ENCODE data around the gene ROCK1.
"Not testable (repeated sequence)": the region's sequence is repeated elsewhere in the genome, so short reads cannot be mapped to it uniquely, and the experiment has no call there.

ROCK1 gene

DNA sequence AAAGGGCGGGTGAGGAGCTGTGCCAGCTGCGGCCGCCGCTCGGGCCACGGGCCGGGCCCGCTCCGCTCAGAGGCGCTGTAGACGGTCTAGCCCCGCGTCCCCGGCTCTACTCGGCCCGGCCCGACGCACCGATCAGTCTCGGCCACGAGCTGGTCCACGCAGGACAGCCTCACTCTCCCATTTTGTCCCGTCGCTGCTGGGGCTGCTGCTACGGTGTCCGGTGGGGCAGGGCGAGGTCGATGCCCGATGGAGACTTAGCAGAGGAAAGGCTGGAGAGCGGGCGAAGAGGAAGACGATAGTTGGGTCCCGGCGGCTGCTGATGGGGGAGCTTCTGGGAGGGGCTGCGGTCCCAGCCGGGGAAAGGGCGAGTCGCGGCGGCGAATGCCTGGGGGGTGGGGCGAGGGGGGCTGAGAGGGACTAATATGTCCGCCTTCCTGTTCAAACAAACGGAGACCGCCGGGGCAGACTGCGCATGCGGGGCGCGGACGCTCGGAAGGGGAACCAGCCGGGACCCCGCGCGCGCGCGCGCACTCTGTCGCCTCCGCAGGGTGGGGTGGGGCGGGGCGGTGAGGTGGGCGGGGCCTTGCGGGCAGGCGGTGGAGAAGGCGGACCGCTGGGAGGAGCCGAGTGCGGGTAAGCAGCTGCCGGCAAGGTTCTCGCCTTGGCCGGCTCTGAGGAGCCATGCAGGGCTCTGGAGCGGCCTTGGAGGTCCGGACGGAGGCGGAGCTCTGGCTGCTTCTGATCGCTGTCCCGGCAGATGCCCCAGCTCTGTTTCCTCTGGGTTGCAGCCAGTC, at the start of gene ROCK1:
Gene ROCK1 (minus strand): TSS at position 468 of the 794 bp plus-strand sequence. CDS start 903 bp downstream, outside the sequence.
- peak; percentile 95 for DNase-seq

DNA sequence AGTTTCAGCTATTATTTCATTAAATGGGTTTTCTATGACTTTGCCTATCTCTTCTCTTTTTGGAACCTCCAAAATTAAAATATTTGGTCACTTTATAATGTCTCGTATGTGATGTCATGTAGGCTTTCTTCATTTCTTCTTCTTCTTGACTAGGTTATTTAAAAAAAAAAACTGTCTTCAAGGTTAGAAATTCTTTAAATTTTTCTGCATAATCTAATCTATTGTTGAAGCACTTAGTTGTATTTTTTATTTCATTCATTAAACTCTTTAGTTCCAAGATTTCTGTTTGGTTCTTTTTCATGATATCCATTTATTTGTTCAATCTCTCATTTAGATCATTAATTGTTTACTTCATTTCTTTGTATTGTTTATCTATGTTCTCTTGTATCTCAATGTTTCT, 43.8 kb upstream of the ROCK1 start:
- DNase-seq: no peak

DNA sequence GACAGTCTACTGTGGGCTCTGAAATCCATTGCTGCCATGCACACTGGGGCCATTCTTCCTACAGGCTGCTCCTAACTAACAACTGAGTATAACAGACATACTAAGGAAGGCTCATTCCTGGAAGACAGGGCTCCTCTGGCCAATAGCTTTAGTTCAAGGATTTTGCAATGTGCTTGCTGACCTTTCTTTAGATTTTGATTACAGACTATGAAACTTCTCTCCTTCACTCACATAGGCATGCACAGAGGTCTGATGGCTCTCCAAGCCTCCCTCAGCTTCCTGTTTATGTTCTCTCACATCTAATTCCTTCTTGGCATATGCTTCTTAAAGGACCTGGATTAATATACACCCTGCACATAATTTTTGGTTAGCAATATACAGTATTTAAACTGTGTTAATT, 34.4 kb upstream of the ROCK1 start:
- no peak for DNase-seq

DNA sequence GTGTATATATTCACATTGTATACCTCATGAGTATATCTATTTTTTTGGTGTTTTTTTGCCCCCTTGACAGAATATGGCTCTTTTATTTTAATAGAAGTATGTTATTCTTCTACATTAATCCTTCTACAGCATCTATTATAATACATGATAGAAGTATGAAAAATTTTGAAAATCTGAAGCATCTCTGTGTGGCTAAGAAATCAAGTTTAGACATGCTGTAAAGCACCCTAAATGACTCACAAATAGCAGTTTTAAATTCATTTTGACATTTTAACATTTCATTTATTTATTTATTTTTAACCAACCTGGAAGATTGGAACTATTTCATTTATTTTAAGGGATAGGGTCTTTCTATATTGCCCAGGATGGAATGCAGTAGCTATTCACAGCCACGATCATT, 33.8 kb upstream of the ROCK1 start:
- DNase-seq: no peak

DNA sequence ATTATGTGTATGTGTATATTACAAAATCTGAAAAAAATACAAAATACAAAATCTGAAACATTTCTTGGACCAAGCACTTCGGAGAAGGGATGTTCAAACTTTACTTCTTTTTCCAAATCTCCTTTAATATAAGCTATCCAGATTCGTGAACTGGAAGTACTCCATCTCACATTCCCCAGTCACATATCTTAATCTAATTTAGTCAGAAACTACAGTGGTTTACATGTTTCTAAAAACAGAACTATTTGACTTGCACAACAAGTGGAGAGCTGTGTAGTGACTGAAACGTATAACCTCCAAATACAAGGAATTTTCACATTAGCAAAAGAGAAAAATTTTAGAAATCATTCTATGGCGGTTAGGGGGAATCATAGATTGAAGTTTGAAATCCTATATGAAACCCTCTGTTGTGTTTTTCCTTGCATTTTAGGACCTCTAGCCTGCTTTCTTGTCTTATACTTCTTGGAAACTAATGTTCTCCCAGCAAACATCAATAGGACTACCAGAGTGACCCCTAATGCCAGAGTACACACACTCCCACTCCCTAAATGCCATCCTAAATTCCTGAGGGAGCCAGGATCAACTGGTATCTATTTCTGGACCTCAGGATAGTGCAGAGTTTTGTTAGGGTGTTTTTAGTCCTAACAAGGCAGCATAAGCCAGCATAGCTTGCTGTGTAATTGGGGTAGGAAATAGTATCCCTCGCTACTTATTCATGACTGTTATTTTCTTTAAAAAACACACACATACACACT, 30.2 kb upstream of the ROCK1 start:
- no peak for DNase-seq

DNA sequence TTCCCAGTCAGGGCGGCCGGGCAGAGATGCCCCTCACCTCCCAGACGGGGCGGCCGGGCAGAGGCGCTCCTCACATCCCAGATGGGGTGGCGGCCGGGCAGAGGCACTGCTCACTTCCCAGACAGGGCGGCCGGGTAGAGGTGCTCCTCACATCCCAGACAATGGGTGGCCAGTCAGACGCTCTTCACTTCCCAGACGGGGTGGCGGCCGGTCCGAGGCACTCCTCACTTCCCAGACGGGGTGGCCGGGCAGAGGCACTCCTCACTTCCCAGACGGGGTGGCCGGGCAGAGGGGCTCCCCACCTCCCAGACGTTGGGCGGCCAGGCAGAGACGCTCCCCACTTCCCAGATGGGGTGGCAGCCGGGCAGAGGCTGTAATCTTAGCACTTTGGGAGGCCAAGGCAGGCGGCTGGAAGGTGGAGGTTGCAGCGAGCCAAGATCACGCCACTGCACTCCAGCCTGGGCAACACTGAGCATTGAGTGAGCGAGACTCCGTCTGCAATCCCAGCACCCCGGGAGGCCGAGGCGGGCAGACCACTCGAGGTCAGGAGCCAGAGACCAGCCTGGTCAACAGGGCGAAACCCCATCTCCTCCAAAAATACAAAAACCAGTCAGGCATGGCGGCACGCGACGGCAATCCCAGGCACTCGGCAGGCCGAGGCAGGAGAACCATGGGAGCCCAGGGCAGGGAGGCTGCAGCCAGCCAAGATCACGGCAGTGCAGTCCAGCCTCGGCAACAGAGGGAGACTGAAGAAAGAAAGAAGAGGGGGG, 26.3 kb upstream of the ROCK1 start:
- DNase-seq: not testable (repeated sequence)

DNA sequence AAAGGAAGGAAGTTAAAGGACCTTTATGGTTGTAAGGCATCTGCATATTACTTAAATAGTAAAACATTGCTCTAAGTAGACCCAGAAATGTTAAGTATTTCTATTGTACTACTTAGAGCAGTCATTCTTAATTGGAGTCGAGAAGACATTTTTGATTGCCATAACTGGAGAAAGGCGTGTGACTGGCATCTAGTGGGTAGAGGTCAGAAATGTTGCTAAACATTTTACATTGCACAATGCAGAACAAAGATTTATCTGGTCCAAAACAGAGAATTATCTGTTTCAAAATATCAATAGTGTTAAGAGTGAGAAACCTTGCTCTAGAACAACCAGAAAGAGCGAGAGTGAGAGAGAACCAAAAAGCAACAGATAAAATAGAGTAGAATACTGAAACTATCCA, 23.3 kb upstream of the ROCK1 start:
- DNase-seq: peak; percentile 19

DNA sequence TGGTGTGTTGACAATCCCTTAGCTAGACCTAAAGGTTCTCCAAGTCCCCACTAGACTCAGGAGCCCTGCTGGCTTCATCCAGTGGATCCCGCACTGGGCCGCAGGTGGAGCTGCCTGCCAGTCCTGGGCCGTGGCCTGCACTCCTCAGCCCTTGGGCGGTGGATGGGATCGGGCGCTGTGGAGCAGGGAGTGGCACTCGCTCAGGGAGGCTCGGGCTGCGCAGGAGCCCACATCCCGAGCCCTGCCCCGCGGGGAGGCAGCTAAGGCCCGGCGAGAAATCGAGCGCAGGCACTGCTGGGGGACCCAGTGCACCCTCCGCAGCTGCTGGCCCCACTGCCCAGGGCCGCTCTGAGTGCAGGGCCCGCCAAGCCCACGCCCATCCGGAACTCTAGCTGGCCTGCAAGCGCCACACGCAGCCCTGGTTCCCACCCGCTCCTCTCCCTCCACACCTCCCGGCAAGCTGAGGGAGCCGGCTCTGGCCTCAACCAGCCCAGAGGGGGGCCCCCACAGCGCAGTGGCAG, 20.8 kb upstream of the ROCK1 start:
- DNase-seq: no peak

DNA sequence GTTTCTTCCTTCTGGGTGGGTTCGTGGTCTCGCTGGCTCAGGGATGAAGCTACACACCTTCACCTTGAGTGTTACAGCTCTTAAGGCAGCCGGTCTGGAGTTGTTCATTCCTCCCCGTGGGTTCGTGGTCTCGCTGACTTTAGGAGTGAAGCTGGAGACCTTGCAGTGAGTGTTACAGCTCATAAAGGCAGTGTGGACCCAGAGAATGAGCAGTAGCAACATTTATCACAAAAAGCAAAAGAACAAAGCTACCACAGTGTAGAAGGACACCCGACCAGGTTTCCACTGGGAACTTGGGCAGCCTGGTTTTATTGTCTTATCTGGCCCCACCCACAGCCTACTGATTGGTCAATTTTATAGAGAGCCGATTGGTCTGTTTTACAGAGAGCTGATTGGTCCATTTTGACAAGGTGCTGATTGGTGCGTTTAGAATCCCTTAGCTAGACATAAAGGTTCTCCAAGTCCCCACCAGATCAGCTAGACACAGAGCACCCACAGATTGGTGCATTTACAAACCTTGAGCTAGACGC, 20.1 kb upstream of the ROCK1 start:
- DNase-seq: no peak

DNA sequence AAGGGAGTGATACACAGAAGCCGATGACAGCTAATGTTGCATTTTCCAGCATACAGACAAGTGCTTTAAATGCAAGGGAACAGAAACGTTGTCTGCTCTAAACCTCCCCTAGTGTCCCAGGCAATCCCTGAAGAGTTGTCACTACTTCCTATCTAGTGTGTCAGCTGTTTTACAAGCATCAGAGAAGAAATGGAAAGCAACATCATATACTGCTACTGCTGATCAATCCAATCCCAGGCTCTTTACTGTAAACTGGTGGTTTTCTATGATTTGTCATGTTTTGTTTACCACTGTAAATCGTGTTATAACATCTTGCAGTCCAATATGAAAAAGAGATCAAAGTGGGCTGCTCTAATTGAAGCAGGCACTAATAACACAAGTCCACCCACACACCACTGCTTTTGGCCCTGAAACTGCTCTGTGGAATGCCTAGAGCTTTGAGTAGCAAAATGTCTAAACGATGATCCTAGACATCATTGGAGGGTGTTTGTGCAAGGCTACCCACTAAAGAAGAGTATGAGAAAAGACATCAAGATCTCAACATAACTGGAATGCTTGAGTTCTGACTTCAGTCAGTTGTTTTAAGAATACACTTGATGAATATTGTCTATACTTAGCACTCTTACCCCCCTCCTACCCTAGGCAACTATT, 18.1 kb upstream of the ROCK1 start:
- no peak for DNase-seq

DNA sequence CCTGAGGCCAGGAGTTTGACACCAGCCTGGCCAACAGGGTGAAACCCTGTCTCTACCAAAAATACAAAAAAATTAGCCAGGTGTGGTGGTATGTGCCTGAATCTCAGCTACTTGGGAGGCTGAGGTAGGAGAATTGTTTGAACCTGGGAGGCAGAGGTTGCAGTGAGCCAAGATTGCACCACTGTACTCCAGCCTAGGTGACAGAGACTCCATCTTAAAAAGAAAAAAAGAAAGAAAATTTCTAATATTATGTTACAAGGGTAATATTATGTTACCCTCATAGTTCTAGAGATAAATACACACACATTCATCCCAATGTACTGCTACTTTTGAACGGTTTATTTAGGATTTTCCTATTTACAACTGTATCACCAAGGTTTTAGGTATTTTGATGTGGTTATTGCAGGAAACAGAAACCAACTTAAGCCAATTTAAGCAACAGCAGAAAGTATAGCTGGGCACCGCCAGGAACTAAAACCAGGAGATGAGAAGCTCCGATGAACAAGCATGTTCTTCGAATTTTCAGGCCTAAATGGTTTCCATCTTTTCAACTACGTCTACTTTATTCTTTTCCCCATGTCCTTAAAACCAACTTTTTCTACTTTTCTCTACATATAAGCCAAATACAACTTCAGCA, 11.8 kb upstream of the ROCK1 start:
- DNase-seq: no peak

DNA sequence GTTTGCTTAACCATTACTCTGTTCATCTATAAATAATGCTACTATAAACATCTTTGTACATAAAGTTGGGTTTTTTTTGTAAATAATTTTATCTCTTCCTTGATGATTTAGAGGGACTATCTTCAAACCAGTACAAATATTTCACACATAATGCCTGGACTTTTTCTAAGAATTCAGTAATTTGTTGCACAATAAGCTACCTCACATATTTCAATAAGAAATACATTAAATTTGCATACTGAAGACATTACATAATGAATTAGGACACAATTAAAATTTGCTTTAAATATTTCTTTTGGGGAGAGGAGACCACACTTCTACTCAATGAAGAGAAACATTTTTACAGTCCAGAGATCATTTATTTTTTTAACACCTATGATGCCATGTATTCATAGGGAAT, 7.2 kb upstream of the ROCK1 start:
- no peak for DNase-seq

DNA sequence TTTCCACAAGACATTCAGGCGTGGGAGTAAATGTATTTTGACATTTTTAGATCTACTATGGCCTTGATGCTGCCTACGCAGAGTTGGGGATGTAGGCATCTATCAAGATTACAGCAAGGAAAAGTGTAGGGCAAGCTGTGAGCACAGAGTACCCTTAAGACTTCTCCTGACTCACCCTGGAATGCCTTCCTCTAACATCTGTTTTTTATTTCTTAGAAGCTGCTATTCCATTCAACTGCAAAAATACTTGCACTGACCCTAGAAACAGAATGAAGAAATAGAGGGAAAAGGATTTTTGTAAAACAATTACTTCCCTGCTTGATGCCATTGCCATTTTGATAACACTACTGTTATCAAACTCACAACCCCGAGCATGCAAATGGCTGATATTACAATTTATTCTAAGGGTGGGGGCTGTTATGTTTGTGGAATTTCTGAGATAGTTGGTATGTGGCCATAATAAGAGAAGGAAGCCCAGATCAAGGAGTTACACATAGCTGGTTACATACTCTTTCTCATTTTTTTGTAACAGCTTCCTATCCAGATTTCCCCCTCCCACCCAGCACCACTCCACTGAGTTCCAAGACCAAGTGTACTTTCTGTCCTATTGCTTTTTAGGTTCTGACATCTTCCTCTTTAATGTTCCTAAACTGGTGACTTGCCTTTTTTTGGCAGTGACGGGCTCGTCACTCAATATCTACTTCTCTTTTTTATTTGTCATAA, 6.0 kb upstream of the ROCK1 start:
- DNase-seq: no peak

DNA sequence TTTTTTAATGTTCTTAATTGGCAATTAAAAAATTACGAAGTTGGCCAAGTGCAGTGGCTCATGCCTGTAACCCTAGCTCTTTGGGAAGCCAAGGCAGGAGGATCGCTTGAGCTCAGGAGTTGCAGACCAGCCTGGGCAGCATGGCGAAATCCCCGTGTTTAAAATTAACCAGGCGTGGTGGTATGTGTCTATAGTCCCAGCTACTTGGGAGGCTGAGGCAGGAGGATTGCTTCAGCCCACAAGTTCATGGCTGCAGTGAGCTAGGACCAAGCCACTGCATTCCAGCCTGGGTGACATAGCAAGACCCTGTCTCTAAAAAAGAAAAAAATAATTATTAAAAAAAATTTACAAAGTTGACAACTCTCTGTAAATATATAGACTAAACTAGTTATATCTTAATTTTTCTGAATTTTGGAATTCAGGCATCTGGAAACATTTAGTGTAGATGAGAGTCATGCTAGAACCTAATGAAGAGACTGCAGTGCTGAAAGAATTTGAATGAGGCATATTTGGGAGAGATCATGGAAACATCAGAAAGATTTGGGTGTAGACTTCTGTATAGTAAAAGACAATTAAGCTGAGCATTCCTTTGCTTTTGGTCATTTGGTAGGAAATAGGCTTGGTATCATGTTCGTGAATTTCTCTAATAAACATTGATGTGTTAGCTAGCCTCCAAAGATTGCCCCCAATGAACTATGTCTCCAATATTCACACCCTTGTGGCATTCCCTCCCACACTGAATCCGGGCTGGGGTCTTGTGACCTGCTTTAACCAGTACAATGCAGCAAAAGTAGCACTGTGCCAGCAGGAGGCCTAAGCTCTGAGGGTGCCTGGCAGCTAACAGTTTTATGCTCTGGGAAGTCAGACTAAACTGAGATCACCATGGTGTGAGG, 4.2 kb upstream of the ROCK1 start:
- no peak for DNase-seq

DNA sequence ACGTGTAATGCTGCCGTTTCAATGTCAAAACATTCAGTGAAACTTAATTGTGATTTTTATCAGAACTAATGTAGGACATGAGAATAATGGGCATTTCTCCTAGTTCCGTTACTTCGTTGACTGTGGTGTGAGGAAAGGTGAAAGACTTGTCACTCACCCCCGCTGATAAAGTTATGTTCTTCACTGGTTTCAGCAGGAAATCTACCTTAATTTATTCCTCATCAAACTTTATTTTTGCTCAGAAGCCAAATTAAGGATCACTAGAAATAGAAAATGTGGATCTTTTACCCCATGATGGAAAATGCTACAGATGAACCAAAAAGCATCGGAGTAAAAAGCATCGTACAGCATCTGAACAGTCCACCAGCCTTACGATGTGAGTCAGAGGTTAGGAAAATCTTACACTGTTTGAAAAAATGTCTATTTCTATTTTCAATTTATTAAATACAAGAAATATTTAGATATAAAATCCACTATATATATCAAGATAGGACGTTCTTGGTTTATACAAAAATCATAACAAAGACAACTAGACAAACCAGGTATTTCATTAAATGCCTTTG, 1.0 kb upstream of the ROCK1 start:
- peak; percentile 31 for DNase-seq

DNA sequence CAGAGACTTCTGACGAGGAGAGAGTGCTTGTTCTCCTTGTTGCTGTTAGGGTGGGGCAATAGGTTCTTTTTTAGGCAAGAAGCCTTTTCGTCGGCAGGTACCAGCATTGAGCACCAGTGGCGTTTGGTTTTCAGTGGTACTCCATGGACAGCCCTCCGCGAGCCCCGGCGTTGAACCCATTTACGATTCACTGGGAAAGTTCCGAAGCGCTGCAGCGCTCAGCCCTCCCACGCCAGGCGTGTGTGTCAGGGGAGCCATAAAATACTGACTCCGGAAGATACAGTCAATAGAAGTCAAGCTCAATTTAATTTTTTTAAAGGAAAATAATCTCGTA, 494 bp upstream of the ROCK1 start:
- no peak for DNase-seq

DNA sequence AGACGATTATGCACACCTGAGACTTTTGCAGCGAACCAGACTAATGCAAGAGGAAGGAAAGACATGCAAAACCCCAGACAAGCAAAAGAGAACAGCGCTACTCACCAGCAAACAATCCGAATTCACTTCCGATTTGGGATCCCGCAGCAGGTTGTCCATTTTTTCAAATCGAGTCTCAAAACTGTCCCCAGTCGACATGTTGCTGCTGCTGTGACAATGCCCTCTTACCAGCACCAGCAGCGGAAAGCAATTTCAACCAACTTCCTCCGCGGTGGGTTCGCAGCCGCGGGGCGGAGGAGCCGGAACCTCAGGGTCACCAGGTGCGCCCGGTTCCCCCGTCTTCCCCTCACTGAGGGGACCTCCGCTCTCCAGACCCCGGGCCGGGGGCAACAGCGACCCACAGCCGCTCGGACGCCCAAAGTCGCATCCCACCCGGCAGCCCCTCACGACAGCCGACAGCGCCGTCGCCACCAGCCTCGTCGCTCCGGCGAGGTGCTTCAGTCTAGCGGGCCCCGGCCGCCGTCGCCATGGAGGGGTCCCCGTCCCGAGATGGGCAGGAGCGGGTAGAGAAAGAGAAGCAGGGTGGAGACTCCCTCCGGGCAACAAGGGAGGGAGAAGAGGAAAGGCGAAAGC, 784 bp downstream of the ROCK1 start:
- DNase-seq: peak; percentile 48

DNA sequence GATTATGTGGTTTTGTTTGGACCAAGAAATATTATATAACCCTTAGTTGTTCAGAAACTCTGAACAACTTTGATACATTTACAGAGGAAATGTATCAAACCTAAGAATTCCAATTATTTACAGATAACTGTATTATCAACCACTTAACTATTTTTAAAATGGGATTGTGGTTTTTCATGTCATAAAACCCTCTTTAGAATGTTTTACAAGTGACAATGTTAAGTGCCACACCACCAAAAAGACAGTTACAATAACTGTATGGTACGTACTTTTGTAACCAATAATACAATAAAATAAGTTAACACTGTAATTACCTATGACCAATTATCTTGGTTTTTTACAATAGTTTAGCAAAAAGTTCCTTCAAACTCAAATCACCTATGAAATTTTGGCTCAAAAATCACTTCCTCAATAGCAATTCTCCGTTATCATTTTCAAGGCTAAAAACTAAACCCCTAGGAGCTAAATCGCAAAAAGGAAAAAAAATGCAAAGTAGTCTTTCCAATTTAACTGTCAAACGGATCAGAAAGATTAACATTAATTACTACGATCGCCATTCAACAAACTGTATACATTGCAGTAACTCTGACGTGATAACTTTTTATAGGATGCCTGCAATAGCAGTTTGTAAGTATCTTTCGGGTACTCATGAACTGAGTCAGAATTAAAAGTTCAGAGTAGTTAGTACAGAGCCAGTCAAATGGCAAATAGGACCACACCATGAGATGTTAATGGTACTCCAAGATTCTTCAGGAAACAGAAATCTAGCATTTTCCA, 1.5 kb downstream of the ROCK1 start:
- DNase-seq: no peak

DNA sequence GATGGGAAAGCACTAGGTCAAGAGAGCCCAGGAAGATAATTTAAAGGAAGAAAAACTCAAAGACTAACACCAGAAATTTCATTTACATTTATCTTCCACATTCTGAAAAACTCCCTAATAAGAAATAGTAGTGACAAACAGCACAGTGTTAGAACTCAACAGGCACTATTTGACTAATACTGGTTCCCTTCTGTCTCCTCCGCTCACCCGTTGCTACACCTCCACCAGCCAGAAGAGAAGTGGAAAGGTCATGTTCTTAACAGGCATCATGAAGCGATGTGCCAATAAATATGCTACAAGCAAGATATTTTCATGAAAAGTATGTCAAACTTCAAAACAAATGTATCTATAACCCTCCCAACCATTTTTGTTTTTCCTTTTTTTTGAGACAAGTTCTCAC, 5.7 kb downstream of the ROCK1 start:
- no peak for DNase-seq

Measured in DMS53 (cell line).